Measurements from ENCODE around the gene COMT.

COMT gene

DNA sequence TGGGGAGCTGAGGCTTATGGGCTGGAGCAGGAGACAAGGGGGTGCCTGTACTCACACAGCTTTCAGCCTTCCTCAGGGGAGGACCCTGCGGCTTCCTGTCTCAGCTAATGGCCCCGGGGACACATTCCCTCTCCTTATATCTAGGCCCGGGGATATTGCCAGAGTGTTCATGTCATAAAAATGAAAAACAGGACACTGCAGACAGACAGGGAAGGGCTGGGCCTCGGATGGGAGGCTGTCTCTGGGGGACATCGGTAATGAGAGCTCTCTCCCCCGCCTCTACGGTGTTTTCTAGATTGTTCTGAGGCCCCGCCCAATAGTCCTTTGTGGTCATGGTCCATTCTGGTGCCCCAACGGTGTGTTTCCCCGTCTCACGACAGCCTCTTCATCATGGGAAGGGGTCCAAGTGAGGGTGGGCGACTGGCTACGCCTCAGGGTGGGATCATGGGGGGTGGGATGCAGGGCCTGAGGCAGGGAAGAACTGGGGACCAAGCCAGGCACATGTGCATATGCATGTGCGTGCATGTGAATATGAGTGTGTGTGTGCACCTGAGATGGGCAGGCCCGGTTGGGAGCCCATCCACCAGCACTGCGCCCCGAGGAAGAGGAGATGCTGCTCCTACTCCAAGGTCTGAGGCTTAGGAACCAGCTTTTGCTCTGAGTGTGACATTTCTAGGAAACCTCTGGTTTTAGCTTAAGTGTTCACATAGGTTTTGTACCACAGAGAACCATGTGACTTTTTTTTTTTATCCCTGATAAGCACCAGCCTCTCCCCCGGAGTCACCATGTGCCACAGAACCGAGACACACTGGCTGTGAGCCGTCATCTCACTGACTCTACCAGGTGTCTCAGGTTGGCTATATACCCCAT lies 69.8 kb downstream of the COMT start:
- DNase-seq (ENCODE audit: low spot score): no peak

DNA sequence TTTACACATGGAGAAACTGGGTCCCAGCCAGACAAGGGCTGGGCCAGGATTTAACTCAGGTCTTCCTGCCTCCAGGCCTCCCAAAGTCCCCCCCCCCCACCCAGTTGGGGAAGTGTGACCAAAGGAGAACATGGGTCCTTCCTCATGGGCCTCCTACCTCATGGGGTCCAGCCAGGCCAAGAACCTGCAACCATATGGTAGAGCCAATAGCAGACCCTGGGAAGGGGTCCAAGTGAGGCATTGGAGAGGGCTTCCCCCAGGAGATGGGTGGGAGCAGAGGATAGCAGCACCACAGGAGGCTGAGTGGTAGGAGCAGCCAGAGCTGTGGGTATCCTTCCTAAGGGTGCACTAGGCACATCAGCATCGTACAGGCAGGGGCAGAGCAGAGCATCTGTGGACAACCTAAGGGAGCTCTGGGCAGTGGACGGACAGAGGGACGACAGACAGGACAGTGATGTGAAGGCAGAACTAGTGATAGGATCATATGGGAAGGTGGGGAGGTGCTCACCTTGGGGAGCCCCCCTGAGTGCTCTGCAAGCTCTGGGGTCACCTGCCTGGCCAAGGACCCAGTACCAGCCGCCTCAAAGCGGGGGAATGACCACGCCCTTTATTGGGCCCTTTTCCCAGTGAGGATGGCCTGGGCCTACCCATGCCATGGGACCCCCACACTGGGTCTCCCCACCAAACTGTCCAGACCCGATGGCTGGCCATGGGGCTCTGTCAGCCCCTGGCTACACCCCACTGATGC lies 70.6 kb downstream of the COMT start:
- DNase-seq (ENCODE audit: low spot score): no peak

DNA sequence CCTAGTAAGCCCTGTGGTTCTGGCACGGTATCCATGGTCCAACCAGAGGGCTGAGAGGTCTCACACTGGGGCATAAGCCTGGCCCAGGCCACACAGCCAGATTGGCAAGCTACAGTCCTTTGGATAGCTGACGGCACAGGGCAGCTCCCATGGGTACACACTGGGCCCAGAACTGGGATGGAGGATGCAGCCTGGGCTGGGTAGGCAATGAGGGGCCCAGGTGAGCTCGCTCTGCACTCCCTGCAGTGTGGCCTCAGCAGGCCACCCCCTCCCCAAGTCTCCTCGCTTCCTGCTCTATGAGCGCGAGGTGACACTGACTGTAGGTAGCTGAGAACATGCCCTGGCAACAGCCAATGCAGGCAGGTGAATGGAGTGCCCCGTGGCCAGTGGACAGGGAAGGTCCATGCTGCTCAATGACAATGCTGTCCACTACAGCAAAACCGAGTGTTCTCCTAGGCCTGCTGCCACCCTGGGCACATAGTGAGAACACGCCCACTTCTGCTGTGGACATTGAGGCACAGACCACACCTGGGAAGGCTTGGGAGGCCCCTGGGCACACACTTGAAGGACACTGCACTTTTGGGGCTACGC lies 71.3 kb downstream of the COMT start:
- no peak for DNase-seq (ENCODE audit: low spot score)

DNA sequence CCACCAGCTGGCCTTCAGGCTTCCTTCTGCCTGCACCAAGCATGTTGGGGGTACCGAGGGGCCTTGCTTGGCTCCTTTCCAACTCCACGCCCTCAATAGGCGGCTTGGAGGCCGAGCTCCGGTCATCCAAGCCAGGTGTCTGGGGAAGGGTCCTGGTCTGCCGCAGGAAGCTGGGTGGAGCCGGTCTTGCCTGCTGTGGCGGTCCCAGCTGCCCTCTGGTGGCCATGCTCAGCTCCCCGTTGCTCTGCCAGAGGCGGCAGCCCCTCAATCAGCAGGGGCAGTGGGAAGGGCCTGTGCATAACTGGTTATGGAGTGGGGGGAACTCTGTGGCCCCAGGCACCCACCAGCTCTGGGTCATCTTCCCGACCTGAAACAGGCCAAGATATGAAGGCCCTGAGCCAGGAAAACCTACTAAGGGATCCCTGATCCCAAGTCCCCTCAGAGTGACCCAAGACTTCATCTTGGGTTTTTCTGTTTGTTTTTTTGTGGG lies 71.9 kb downstream of the COMT start:
- DNase-seq (ENCODE audit: low spot score): peak; percentile 76

DNA sequence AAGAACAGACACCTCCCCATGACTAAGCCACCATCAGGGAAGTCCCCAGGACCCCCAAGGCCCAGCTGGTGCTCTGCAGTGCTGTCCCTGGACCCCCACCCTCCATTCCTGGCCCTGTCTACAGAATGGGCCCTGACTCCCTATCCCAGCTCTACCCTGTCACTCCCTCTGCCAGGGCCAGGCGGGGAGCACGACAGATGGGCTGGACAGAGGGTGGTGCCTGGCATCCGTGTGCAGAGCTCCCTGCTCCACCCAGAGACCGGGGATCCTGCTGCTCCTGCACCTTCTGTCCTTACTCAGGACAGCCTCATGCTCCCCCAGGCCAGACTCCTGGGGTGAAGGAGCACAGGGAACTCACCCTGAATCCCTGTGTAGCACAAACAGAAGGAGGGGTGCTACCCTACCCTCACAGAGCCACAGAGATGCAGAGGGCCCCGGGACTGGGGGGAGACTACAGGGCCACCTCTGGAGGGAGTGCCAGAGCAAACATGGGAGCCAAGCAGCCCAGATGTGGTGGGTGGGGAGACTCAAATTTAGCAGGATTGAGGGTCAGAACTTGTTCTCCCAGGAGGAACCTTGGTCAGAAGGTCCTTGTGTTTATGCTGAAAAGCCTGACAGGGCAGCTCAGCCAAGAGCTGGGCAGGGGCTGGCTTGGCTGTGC lies 73.1 kb downstream of the COMT start:
- DNase-seq (ENCODE audit: low spot score): no peak

DNA sequence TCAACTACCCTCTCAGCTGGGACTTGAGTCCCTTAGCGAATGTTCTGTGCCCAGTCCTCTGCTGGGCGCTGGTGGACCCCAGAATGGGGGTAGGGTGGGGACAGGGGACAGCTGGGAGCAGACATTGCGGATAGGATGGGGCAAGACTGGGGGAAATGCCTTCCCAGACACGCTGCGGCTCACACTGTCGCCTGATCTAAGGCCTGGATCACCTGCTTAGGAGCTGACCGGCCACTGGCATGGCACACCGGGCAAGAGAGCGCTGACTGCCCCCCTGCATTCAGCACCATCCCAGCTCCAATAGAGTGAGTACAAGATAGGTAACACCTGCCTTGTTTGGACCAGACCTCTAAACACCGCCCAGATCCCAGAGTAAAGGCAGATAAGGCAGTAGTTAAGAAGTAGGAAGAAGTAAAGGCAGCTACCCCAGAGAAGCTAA lies 73.6 kb downstream of the COMT start:
- no peak for DNase-seq (ENCODE audit: low spot score)

DNA sequence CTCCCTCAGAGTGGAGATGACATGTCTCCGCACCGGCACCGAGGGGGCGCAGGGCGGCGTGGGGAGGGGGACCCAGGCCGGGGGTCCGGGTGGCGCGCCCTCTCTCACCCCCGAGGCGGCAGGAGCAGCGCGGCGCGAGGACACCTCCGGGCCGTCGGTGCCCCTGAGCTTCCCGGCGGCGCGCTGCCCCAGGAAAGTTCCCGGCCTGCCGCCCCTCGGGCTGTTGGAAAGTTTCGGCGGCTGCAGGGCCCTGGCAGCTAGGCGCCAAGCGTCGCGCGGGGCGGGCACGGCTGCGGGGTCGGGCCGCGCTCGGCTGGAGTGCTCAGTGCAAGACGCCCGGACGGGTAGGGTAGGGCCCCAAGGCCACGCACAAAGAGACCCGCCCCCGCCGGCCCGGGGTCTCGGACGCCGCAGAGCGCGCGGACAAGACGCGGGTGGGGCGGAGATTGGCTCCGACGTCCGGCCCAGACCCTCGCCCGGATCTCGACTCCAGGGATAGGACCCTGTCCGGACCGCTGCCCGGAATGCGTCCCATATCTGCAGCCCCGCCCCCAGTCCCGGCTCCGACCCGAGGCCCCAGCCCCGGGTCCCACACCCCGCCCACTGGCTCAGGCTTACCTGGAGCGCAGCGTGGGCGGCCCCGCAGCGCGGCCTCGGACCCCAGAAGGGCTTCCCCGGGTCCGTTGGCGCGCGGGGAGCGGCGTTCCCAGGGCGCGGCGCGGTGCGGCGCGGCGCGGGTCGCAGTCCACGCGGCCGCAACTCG lies 74.6 kb downstream of the COMT start:
- DNase-seq (ENCODE audit: low spot score): no peak

DNA sequence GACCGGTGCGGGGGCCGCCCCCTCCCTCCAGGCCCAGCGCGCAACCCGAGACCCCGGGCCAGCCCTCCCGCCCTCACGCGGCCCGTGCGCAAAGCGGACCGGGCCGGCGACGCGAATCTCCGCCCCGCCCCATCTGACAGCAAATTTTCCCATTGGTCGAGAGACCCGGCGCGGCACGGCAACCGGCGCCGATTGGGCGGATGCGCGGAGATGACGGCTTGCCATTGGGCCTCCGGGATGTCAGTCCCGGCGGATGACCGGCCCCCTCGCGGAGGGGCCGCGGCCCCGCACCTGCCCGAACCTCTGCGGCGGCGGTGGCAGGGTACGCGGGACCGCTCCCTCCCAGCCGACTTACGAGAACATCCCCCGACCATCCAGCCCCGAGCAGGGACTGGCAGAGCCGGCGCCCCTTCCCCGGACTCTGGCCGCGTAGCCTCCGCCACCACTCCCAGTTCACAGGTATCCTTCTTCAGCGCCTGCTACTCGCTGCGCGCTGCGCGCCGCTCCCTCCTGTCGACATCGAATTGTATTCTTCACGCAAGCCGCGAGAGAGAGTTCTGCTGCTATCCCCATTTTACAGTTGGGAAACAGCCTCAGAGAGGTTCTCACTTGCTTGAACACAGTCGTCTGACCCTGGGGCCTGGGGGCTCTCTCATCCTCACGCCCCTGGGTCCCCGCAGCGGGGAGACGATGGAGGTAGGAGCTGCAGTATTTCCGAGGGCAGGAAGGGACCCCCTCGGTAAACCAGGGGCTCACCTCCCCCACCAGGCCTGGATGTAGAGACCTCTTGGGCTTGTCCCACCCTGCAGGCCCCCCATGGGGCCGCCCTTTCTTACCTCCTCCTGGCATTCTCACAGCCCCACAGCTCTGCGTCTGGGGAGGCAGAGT lies 75.4 kb downstream of the COMT start, which contains the start of gene ARVCF:
Gene ARVCF (minus strand): TSS at position 90 of the 888 bp plus-strand sequence. CDS start 26,029 bp downstream, outside the sequence.
- DNase-seq (ENCODE audit: low spot score): peak; percentile 99

DNA sequence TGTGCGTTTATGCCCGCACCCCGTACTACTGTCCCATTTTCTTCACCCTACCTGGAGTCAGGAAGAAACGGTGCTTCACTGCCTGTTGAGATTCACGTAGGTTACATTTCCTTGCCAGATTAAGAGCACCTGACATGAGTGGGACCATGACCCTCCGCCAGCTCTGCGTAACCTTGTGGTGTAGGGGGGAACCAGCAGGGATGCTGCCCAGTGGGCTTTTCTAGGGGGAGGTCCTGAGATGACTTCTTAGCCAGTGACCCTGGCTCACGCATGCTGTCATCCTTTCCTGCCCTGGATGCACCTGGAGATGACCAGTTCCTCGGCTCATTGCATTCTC lies 76.0 kb downstream of the COMT start:
- no peak for DNase-seq (ENCODE audit: low spot score)

DNA sequence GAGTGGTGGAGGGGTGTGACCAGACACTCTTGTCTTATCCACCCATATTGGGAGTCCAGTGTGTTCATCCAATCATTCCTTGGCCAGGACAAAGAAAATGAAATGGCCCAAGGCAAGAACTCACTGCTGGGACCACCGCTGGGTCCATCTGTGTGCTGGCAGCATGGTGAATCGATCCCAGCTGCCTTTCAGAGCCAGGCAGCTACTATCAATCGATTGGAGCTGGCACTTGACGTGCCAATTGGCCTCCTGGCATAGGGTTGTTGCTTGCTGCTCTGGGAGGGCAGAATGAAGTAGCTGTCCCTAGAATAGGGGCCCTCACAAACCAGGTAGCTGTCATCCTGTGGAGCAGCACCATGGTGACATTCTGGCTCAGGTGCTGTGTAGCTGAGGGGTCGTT lies 76.4 kb downstream of the COMT start:
- no peak for DNase-seq (ENCODE audit: low spot score)
